Liver (tissue), 9 donors: Measurements from ENCODE around the gene INPP4B. TPM values are rescaled to one million over a fixed set of nuclear protein-coding genes. Genes with fewer than 3 reads are reported as not detected.

Source experiments
- DNase-seq: peaks from one replicate; pipeline ENCODE4 v3.0.0-alpha.2; 2017; ENCODE audit warnings: low spot score
- H3K27ac ChIP-seq, 2 donors: one replicate each; pipeline ENCODE4 v1.7.0; 2013; ENCODE audit warnings: inconsistent platforms in 2 of 2, low read length in 2 of 2, control low read depth in 1 of 2, low read depth in 1 of 2, mild to moderate bottlenecking in 1 of 2
- H3K27me3 ChIP-seq, 4 donors: one replicate each; pipeline versions ENCODE4 v1.6.1 to v1.7.0; 2013; ENCODE audit warnings: low read length in 3 of 4, inconsistent platforms in 1 of 4, mild to moderate bottlenecking in 1 of 4, moderate library complexity in 1 of 4; ENCODE audit not compliant: control insufficient read depth in 4 of 4, insufficient read depth in 4 of 4
- H3K36me3 ChIP-seq, 4 donors: one replicate each; pipeline versions ENCODE4 v1.6.1 to v1.7.0; 2013; ENCODE audit warnings: low read length in 3 of 4, mild to moderate bottlenecking in 3 of 4, low read depth in 1 of 4, moderate library complexity in 1 of 4; ENCODE audit not compliant: control insufficient read depth in 4 of 4, insufficient read depth in 3 of 4
- H3K4me1 ChIP-seq, 4 donors: one replicate each; pipeline versions ENCODE4 v1.6.1 to v1.7.0; 2013; ENCODE audit warnings: low read length in 3 of 4, mild to moderate bottlenecking in 3 of 4, moderate library complexity in 1 of 4; ENCODE audit not compliant: control insufficient read depth in 4 of 4, insufficient read depth in 4 of 4
- H3K4me3 ChIP-seq, 3 donors: one replicate each; pipeline versions ENCODE4 v1.6.1 to v1.7.0; 2013; ENCODE audit warnings: low read length in 3 of 3, control low read depth in 1 of 3, low read depth in 1 of 3, mild to moderate bottlenecking in 1 of 3
- H3K9ac ChIP-seq, 2 donors: one replicate each; pipeline ENCODE4 v1.7.0; 2013; ENCODE audit warnings: low read length in 2 of 2, mild to moderate bottlenecking in 2 of 2, moderate library complexity in 2 of 2, control low read depth in 1 of 2, low read depth in 1 of 2
- H3K9me3 ChIP-seq, 4 donors: one replicate each; pipeline versions ENCODE4 v1.6.1 to v1.7.0; 2013; ENCODE audit warnings: low read length in 3 of 4; ENCODE audit not compliant: control insufficient read depth in 4 of 4
- ATF3 ChIP-seq: IDR thresholded peaks from 2 replicates; pipeline ENCODE4 v1.6.1; 2016; ENCODE audit warnings: antibody characterized with exemption
- EGR1 ChIP-seq, 2 donors: IDR thresholded peaks; 2 replicates each; pipeline ENCODE4 v1.6.1; 2016 to 2018; ENCODE audit warnings: antibody characterized with exemption in 2 of 2, low read depth in 2 of 2
- FOXA2 ChIP-seq: IDR thresholded peaks from 2 replicates; pipeline ENCODE4 v1.6.1; 2016; ENCODE audit warnings: antibody characterized with exemption
- GABPA ChIP-seq, 2 donors: IDR thresholded peaks in 1 of 2; conservative IDR thresholded peaks in 1 of 2; 2 replicates each; pipeline ENCODE4 v1.6.1; 2016; ENCODE audit warnings: antibody characterized with exemption in 2 of 2, mild to moderate bottlenecking in 1 of 2, moderate library complexity in 1 of 2
- HNF4A ChIP-seq, 2 donors: conservative IDR thresholded peaks; 2 replicates each; pipeline ENCODE4 v1.6.1; 2016; ENCODE audit warnings: antibody characterized with exemption in 2 of 2, mild to moderate bottlenecking in 2 of 2
- HNF4G ChIP-seq: IDR thresholded peaks from 2 replicates; pipeline ENCODE4 v1.6.1; 2016; ENCODE audit warnings: antibody characterized with exemption
- JUND ChIP-seq, 2 donors: IDR thresholded peaks; 2 replicates each; pipeline ENCODE4 v1.6.1; 2016; ENCODE audit warnings: antibody characterized with exemption in 2 of 2
- MAX ChIP-seq: IDR thresholded peaks from 2 replicates; pipeline ENCODE4 v1.6.1; 2016; ENCODE audit warnings: antibody characterized with exemption
- NR2F2 ChIP-seq: IDR thresholded peaks from 2 replicates; pipeline ENCODE4 v1.6.1; 2016; ENCODE audit warnings: antibody characterized with exemption
- RAD21 ChIP-seq, 2 donors: IDR thresholded peaks; 2 replicates each; pipeline ENCODE4 v1.6.1; 2016; ENCODE audit warnings: antibody characterized with exemption in 2 of 2, mild to moderate bottlenecking in 2 of 2
- REST ChIP-seq: IDR thresholded peaks from 2 replicates; pipeline ENCODE4 v1.6.1; 2016; ENCODE audit warnings: antibody characterized with exemption, mild to moderate bottlenecking
- RXRA ChIP-seq, 2 donors: IDR thresholded peaks; 2 replicates each; pipeline ENCODE4 v1.6.1; 2017 to 2018; ENCODE audit warnings: antibody characterized with exemption in 2 of 2, mild to moderate bottlenecking in 1 of 2
- SP1 ChIP-seq: IDR thresholded peaks from 2 replicates; pipeline ENCODE4 v1.6.1; 2018; ENCODE audit warnings: antibody characterized with exemption, mild to moderate bottlenecking
- TAF1 ChIP-seq: conservative IDR thresholded peaks from 2 replicates; pipeline ENCODE4 v1.6.1; 2016; ENCODE audit warnings: antibody characterized with exemption, mild to moderate bottlenecking
- YY1 ChIP-seq: IDR thresholded peaks from 2 replicates; pipeline ENCODE4 v1.6.1; 2016; ENCODE audit warnings: antibody characterized with exemption, mild to moderate bottlenecking
- ZBTB33 ChIP-seq: IDR thresholded peaks from 2 replicates; pipeline ENCODE4 v1.6.1; 2016; ENCODE audit warnings: antibody characterized with exemption
- WGBS: extraction: QIAGEN DNeasy Blood & Tissue Kit; methylation state at CpG from one replicate; pipeline ENCODE4 v1.1.7; 2013; 5-methylcytosine and 5-hydroxymethylcytosine counted together
- polyA plus RNA-seq, 2 donors: library from polyadenylated mRNA; stranded (reverse) in 1 of 2; unstranded in 1 of 2; fragments of 200-250 nt in 1 of 2; fragments of >200 nt in 1 of 2; fragmentation: Nextera tagmentation in 1 of 2; extraction: Ambion mirVana in 1 of 2; gene quantifications; one replicate each; pipeline versions ENCODE4 v1.2.1 to v1.2.3, GENCODE V29; 2013 to 2015
- total RNA-seq, 2 donors: library from RNA; depleted of rRNA; stranded (reverse); fragments of >200 nt; gene quantifications; one replicate each; pipeline ENCODE4 v1.2.3, GENCODE V29; 2014
- donor health status: healthy.
- donor health status: healthy.
- donor health status: healthy.
- donor health status: healthy.
- donor health status: healthy.

Gene INPP4B
- total and polyA plus RNA-seq, 4 donors: 0.43 to 2.8 (median 1.6) TPM

- no peaks in the 10 kb centered on the region for H3K9me3 ChIP-seq
- H3K36me3 ChIP-seq: no peaks in the 10 kb centered on the region
- no peaks in the 10 kb centered on the region for H3K27me3 ChIP-seq
- no peak for DNase-seq
- no peaks in the 10 kb centered on the region for H3K4me1 ChIP-seq
- no peak overlapping the region for H3K27ac ChIP-seq
- no peak overlapping the region for H3K4me3 ChIP-seq
- TF ChIP-seq NR2F2 (no peak), GABPA (IDR thresholded peaks at IDR 0.05 in 1 of 2, conservative IDR thresholded peaks at IDR 0.05 in 1 of 2) (no peak), HNF4A (conservative IDR thresholded peaks at IDR 0.05) (no peak), JUND (IDR thresholded peaks at IDR 0.05) (no peak), FOXA2 (no peak)
- no peak overlapping the region for H3K9ac ChIP-seq
These were observed 810.5 kb downstream of the INPP4B start for GRCh38 chr4:142035566-142035965.

- Histone ChIP-seq H3K9ac (no peak overlapping the region), H3K27me3 (no peaks in the 10 kb centered on the region), H3K27ac (no peak overlapping the region), H3K4me1 (no peaks in the 10 kb centered on the region), H3K36me3 (no peaks in the 10 kb centered on the region), H3K4me3 (no peak overlapping the region), H3K9me3 (no peaks in the 10 kb centered on the region)
- DNase-seq: no peak
- no peak for TF ChIP-seq ATF3
- TF ChIP-seq SP1: no peak
- no peak for TF ChIP-seq RXRA (IDR thresholded peaks at IDR 0.05)
- no peak for TF ChIP-seq MAX
- TF ChIP-seq RAD21 (IDR thresholded peaks at IDR 0.05): no peak
- TF ChIP-seq YY1: no peak
- TF ChIP-seq NR2F2: no peak
- 89% methylated on average over 3 of the region's 3 CpGs for WGBS
These were observed 812.0 kb downstream of the INPP4B start for GRCh38 chr4:142034101-142034500.

- WGBS: 67% methylated on average over 4 of the region's 4 CpGs
- Histone ChIP-seq H3K4me3 (no peak overlapping the region), H3K27ac (no peak overlapping the region), H3K27me3 (no peaks in the 10 kb centered on the region), H3K4me1 (no peaks in the 10 kb centered on the region), H3K9ac (no peak overlapping the region), H3K36me3 (no peaks in the 10 kb centered on the region), H3K9me3 (no peaks in the 10 kb centered on the region)
- no peak for DNase-seq
- TF ChIP-seq ATF3: no peak
These were observed 816.1 kb downstream of the INPP4B start for GRCh38 chr4:142030010-142030409.

- Histone ChIP-seq H3K9me3 (no peaks in the 10 kb centered on the region), H3K27me3 (peaks cover 0 to 2% (median 0%) of the 10 kb centered on the region in 4 donors), H3K9ac (no peak overlapping the region), H3K36me3 (no peaks in the 10 kb centered on the region), H3K4me3 (no peak overlapping the region), H3K27ac (no peak overlapping the region), H3K4me1 (no peaks in the 10 kb centered on the region)
- DNase-seq: no peak
- WGBS: 89% methylated on average over 2 of the region's 2 CpGs
- TF ChIP-seq NR2F2 (no peak), TAF1 (no peak), HNF4A (conservative IDR thresholded peaks at IDR 0.05) (no peak), MAX (no peak), ATF3 (no peak), GABPA (IDR thresholded peaks at IDR 0.05 in 1 of 2, conservative IDR thresholded peaks at IDR 0.05 in 1 of 2) (no peak), RXRA (IDR thresholded peaks at IDR 0.05) (no peak), FOXA2 (no peak), EGR1 (IDR thresholded peaks at IDR 0.05; ENCODE audit: low read depth in 2 of 2) (no peak), SP1 (no peak), HNF4G (no peak), REST (no peak), ZBTB33 (no peak), RAD21 (IDR thresholded peaks at IDR 0.05) (no peak), YY1 (no peak)
These were observed 824.3 kb downstream of the INPP4B start for GRCh38 chr4:142021761-142022160.
